DND-41 (cell line): Measurements from ENCODE around the gene ASIC2.

Experiments
- EZH2 ChIP-seq: IDR thresholded peaks from 3 replicates; pipeline ENCODE4 v1.6.1; 2012; ENCODE audit warnings: borderline replicate concordance, low read depth, mild to moderate bottlenecking, moderate library complexity, low read length, inconsistent platforms; ENCODE audit not compliant: severe bottlenecking
- TF ChIP-seq, protein P1 (sequence below): IDR thresholded peaks from 2 replicates; pipeline ENCODE4 v1.5.1; 2012; ENCODE audit warnings: borderline replicate concordance, low read length, moderate library complexity, mild to moderate bottlenecking; ENCODE audit not compliant: poor library complexity, severe bottlenecking; ENCODE audit errors: extremely low read depth

DNA sequence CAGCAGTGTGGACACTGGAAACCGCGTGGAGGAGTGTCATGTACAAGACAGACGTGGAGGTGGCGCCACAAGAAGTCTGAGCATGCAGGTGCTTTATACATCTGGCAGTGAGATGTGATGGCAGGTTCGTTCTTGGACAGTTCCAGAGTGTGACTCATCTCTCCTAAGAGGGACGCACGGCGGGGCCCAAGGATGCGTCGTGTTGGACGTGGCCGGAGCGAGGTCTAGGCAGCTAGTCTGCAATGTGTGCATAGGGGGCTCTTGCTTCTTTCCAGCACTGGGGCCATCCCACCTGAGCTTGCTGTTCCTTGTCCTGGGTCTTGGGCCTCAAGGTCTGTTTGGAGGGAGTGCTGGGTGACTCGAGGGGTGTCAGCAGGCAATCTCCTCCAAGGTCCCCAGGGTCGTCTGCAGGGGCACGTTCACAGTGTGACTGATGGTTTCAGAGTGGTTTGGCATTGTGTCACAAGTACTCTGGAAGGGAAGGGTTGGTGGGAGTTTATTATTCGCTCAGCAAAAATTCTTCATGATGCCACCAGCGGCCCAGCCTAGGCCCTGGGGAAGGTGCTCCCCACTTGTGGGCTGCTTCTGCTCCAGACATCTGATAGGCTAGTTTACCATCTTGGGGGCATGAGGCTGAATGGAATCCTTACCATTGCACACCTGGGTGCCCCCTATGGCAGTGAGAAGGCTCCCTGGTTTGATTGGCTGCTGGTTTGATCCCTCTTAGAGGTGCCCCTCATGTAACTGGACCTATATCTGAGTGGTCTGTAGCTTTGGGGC, 279.3 kb downstream of the ASIC2 start:
- no peak for TF ChIP-seq EZH2
- TF ChIP-seq, protein P1, sequence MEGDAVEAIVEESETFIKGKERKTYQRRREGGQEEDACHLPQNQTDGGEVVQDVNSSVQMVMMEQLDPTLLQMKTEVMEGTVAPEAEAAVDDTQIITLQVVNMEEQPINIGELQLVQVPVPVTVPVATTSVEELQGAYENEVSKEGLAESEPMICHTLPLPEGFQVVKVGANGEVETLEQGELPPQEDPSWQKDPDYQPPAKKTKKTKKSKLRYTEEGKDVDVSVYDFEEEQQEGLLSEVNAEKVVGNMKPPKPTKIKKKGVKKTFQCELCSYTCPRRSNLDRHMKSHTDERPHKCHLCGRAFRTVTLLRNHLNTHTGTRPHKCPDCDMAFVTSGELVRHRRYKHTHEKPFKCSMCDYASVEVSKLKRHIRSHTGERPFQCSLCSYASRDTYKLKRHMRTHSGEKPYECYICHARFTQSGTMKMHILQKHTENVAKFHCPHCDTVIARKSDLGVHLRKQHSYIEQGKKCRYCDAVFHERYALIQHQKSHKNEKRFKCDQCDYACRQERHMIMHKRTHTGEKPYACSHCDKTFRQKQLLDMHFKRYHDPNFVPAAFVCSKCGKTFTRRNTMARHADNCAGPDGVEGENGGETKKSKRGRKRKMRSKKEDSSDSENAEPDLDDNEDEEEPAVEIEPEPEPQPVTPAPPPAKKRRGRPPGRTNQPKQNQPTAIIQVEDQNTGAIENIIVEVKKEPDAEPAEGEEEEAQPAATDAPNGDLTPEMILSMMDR = no peak
